Muscle layer of duodenum (tissue), 2 donors: ENCODE measurements around the gene ATP5F1D.

Experiments used
- H3K27ac ChIP-seq: one replicate; pipeline ENCODE4 v1.7.0; 2013; ENCODE audit warnings: mild to moderate bottlenecking, low read length
- H3K27me3 ChIP-seq: one replicate; pipeline ENCODE4 v1.7.0; 2013; ENCODE audit warnings: low read depth, mild to moderate bottlenecking, control low read depth, low read length
- H3K36me3 ChIP-seq, 2 donors: one replicate each; pipeline ENCODE4 v1.7.0; 2013; ENCODE audit warnings: low read length in 2 of 2, control low read depth in 1 of 2, mild to moderate bottlenecking in 1 of 2; ENCODE audit not compliant: insufficient read depth in 2 of 2, control insufficient read depth in 1 of 2
- H3K4me1 ChIP-seq, 2 donors: one replicate each; pipeline ENCODE4 v1.7.0; 2013; ENCODE audit warnings: low read length in 2 of 2, mild to moderate bottlenecking in 2 of 2, control low read depth in 1 of 2, moderate library complexity in 1 of 2; ENCODE audit not compliant: insufficient read depth in 2 of 2, control insufficient read depth in 1 of 2
- H3K4me3 ChIP-seq, 2 donors: one replicate each; pipeline ENCODE4 v1.7.0; 2013; ENCODE audit warnings: low read length in 2 of 2, low read depth in 1 of 2, mild to moderate bottlenecking in 1 of 2
- H3K9me3 ChIP-seq, 2 donors: one replicate each; pipeline ENCODE4 v1.7.0; 2013; ENCODE audit warnings: low read length in 2 of 2, control low read depth in 1 of 2, mild to moderate bottlenecking in 1 of 2; ENCODE audit not compliant: control insufficient read depth in 1 of 2
- donor health status: healthy.

Gene ATP5F1D

GRCh38 chr19:1235625-1236538 is 5.7 kb upstream of the ATP5F1D start:
- Histone ChIP-seq H3K4me3 (no peak overlapping the region), H3K4me1 (peaks cover 6 to 51% of the 10 kb centered on the region in 2 donors), H3K27ac (no peak overlapping the region), H3K36me3 (no peaks in the 10 kb centered on the region), H3K9me3 (no peaks in the 10 kb centered on the region), H3K27me3 (no peaks in the 10 kb centered on the region)

DNA sequence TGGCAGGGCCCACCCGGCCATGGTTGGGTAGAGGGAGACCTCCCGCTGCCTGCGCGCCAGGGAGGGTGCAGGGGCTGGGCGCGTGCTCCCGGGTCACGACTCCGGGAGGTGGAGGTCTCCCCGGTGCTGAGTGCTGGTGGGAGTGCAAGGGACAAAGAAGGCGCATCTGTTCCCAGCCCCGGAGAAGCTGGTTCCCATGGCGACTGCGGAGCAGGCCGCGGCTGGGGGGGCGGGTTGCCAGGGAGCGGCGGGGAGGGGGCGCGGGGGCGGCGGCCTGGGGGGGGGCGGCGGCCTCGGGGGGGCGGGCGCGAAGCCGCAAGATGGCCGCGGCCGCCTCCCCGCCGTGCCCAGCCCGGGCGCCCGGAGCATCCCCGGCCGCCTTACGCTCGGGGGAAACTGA is 5.0 kb upstream of the ATP5F1D start:
- H3K36me3 ChIP-seq: no peaks in the 10 kb centered on the region
- peaks cover 6 to 56% of the 10 kb centered on the region in 2 donors for H3K4me1 ChIP-seq
- no peak overlapping the region for H3K27ac ChIP-seq
- H3K27me3 ChIP-seq: no peaks in the 10 kb centered on the region
- peak overlapping the region in 1 of 2 donors; percentile 68 for H3K4me3 ChIP-seq
- H3K9me3 ChIP-seq: no peaks in the 10 kb centered on the region

DNA sequence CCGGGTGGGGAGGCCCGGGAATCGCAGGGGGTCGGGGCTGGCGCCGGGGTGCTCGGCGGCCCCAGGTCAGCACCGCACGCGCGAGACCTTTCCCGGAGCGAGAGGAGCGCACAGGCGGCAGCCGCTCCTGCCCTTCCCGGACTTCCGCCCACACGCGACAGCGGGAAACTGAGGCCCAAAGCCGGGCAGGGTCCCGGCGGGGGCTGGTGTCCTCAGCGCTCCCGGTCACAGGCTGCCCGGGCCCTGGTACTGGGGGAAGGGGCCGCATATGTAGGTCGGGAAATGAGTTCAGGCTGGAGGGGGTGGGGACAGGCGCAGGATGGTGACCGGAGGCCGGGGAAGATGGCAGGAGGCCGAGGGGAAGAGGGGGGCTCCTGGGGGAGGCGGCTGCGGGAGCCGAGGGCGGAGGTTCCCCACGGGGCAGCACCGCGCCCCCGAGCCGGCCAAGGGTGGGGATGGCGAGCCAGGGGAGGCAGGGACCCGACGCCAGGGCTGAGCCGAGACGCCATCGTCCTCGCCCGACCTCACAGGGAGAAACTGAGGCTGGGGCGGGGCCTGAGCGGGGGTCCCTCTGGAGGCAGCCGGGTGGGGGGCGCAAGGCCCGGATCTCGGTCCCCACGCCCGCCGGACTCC is 4.4 kb upstream of the ATP5F1D start:
- peak overlapping the region in 1 of 2 donors; percentile 68 for H3K4me3 ChIP-seq
- no peaks in the 10 kb centered on the region for H3K9me3 ChIP-seq
- H3K36me3 ChIP-seq: no peaks in the 10 kb centered on the region
- no peak overlapping the region for H3K27ac ChIP-seq
- peaks cover 6 to 53% of the 10 kb centered on the region in 2 donors for H3K4me1 ChIP-seq
- H3K27me3 ChIP-seq: no peaks in the 10 kb centered on the region

DNA sequence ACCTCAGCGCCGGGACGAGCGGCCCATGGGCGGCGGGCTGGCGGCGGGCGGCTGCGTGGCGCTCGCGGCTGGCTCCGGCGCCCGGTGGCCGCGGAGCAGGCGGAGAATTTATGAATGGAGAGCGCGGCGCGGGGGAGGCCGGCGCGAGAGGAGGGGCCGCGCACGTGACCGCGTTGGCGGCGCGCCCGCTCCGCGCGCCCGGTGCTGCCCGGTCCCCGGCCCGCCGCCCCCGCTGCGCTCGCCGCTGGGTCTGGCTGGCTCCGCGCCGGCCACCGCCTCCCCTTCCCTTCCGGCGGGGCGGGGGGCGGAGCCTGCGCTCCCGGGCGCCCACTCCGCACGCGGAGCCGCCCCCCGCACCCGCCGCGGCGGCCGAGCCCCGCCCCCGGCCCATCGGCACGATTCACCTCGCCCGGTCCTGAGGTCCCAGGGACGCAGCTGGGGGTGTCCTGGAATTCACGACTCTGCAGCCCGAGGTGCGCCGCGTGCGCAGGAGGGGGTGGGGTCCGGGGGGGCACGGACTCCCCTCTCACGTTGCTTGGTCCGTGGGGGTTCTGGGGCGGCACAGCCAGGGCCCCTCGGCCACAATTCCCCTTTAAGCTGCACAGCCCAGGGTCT is 3.7 kb upstream of the ATP5F1D start, which contains the start of gene CBARP:
Gene CBARP, minus strand, starts transcription at position 252 of the 615 bp plus-strand sequence. CDS start 1,905 bp downstream, outside the sequence.
- H3K9me3 ChIP-seq: no peaks in the 10 kb centered on the region
- H3K36me3 ChIP-seq: no peaks in the 10 kb centered on the region
- peaks cover 2 to 53% of the 10 kb centered on the region in 2 donors for H3K4me1 ChIP-seq
- H3K27ac ChIP-seq: no peak within 1 kb of the TSS
- peak within 1 kb of the TSS in 1 of 2 donors; percentile 68 for H3K4me3 ChIP-seq
- no peaks in the 10 kb centered on the region for H3K27me3 ChIP-seq

DNA sequence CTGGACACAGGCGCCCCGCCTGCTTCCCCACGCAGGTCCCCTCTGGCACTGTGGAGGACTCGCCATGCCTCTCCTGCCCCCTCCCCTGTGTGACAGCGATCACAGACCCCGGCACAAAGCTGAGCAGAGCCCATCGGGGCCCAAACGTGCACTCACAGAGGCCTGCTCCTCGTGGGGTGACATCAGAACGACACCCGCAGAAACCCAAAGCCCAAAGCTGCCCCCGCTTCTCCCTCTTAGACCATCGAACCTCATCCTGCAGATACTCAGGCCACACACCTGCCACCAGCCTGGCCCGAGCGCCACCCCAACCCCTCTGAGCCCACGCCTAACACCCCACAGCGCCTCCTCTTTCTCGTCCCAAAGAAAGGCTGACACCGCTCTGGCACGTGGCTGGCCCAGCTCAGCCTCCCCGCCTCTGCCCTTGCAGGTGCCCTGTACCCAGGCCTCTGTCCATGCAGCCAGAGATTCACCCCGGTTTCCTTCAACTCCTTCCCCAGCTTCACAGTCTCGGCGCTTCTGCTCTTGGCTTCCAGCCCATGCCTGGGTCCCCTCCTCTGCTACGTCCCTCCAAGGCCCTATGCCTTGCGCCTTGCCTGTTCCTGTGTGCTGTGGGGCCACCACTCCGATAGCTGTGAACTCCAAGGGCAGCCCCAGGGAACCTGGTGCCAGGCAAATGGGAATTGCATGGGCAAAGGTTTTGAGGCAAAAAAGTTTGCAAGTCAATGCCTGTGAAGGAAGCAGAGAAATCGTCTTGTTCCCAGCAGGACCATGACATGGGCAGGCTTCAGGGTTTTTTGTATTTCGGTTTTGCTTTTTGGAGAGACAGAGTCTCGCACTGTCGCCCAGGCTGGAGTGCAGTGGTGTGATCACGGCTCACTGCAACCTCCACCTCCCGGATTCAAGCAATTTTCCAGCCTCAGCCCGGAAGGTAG is 2.9 kb upstream of the ATP5F1D start:
- no peaks in the 10 kb centered on the region for H3K36me3 ChIP-seq
- no peaks in the 10 kb centered on the region for H3K9me3 ChIP-seq
- H3K4me3 ChIP-seq: peak overlapping the region in 1 of 2 donors; percentile 56
- no peak overlapping the region for H3K27ac ChIP-seq
- H3K27me3 ChIP-seq: no peaks in the 10 kb centered on the region
- peaks cover 6 to 53% of the 10 kb centered on the region in 2 donors for H3K4me1 ChIP-seq

GRCh38 chr19:1239420-1239795 is 2.1 kb upstream of the ATP5F1D start:
- no peaks in the 10 kb centered on the region for H3K9me3 ChIP-seq
- H3K27me3 ChIP-seq: no peaks in the 10 kb centered on the region
- no peak overlapping the region for H3K27ac ChIP-seq
- H3K4me3 ChIP-seq: peak overlapping the region in 1 of 2 donors; percentile 40
- no peaks in the 10 kb centered on the region for H3K36me3 ChIP-seq
- H3K4me1 ChIP-seq: peaks cover 7 to 56% of the 10 kb centered on the region in 2 donors

DNA sequence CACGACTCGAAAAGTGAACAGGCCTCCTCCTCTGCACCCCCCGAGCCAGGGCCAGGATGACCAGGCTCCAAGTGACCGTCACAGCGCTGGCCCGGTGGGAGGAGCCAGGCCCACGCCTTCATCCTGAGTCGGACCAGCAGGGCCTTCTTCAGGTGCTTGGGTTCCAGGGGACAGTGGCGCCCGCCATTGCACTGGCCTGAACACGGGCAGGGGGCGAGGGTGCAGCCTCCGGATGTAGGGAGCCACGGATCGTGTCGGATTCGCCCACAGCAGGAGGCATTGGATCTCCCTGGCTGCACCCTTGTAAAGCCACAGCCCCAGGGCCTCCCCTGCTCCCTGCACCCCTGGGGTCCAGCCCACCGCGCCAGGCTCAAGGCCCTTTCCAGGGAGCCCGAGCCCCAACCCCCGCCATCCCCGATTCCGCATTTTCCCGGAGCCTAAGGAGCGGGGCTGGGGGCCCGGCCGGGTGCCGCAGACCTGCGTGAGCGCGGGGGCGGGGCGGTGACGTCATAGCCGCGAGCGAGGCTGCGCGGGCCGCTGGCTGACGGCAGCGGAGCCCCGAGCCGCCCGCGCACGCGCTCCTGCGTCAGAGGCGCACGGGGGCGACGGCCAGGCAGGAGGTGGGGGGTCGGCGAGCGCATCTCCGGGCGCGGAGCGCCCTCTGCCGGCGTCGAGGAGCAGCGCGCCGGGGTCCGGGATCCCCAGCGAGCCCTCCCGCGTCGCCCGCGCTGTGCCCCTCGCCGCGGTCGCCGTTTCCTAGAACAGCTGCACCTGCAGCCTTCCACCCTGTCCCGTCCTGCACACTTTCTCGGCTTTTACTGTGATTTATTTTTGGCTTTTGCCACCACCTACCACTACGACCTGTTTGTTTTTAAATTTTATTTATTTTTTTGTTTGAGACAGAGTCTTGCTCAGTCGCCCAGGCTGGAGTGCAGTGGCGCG is 1.5 kb upstream of the ATP5F1D start:
- Histone ChIP-seq H3K27me3 (no peaks in the 10 kb centered on the region), H3K4me3 (peak overlapping the region in 1 of 2 donors; percentile 40), H3K27ac (no peak overlapping the region), H3K9me3 (no peaks in the 10 kb centered on the region), H3K36me3 (no peaks in the 10 kb centered on the region), H3K4me1 (peaks cover 9 to 62% of the 10 kb centered on the region in 2 donors)

DNA sequence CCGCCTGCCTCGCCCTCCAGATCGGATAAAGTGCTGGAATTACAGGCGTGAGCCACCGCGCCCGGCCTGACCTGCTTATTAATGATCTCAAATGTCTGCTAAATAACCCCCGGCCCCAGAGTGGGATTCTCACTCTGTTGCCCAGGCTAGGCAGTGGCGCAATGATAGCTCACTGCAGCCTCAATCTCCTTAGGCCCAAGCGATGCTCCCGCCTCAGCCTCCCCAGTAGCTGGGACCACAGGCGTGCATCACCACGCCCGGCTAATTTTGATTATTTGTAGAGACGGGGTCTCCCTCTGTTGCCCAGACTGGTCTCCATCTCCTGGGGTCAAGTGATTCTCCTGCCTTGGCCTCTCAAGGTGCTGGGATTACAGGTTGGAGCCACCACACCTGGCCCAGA is 626 bp upstream of the ATP5F1D start:
- no peaks in the 10 kb centered on the region for H3K9me3 ChIP-seq
- H3K4me3 ChIP-seq: peak overlapping the region in 1 of 2 donors; percentile 89
- H3K27ac ChIP-seq: no peak overlapping the region
- no peaks in the 10 kb centered on the region for H3K27me3 ChIP-seq
- H3K4me1 ChIP-seq: peaks cover 9 to 70% of the 10 kb centered on the region in 2 donors
- H3K36me3 ChIP-seq: no peaks in the 10 kb centered on the region

GRCh38 chr19:1243768-1244692 is 2.5 kb downstream of the ATP5F1D start:
- Histone ChIP-seq H3K27ac (peak overlapping the region; percentile 63), H3K4me3 (peak overlapping the region in 1 of 2 donors; percentile 42), H3K4me1 (peaks cover 7 to 58% of the 10 kb centered on the region in 2 donors)

More at GRCh38 chr19:1243768-1244692, 2.5 kb downstream of the ATP5F1D start:
- Histone ChIP-seq H3K36me3 (no peaks in the 10 kb centered on the region), H3K9me3 (no peaks in the 10 kb centered on the region), H3K27me3 (no peaks in the 10 kb centered on the region)
